GM19372 (cell line): Measurements from ENCODE around the gene CRIP2.

Experiments
- ATAC-seq: cut with Tn5 transposase; IDR thresholded peaks from one replicate; pipeline ENCODE4 v1.9.1; 2021; ENCODE audit warnings: mild to moderate bottlenecking, low read depth, moderate library complexity; ENCODE audit not compliant: unreplicated experiment

CRIP2 gene, protein sequence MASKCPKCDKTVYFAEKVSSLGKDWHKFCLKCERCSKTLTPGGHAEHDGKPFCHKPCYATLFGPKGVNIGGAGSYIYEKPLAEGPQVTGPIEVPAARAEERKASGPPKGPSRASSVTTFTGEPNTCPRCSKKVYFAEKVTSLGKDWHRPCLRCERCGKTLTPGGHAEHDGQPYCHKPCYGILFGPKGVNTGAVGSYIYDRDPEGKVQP

DNA sequence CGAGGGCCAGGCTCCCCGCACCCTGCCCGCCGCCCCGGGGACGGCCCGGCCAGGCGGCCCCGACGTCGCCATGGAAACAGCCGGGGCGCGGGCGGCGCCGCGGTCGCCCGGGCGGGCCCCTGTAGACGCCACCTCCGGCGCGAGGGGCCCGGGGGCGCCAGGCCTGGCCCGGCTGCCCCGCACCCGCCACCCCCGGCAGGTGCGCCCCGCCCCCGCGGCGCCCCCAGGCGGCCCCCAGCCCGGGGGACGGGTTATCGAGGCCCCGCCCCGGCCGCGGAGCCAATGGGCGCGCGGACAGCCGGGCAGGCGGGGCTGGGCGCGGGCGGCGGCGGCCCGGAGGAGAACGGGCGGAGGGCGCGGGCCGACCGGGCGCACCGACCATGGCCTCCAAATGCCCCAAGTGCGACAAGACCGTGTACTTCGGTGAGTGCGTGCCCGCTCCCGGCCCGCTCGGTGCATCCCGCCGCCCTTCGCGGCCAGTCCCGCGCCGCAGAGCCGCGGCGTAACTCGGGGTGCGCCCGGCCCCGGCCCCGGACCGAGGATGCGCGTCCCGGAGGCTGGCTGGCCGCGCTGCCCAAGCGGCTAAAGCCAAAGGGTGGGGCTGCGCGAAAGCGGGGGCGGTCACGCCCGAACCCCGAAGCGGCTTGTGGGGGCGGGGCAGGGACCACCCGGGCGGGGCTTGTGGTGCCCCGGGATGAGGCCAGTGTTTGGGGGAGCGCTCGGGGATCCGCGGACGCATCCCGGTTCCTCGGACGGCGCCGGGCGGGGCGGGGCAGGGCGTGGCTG is at the start of gene CRIP2:
Gene CRIP2, plus strand, starts transcription at position 339 of the 786 bp plus-strand sequence. Its CDS starts 42 bp downstream, at position 381.
- ATAC-seq, result no peak

DNA sequence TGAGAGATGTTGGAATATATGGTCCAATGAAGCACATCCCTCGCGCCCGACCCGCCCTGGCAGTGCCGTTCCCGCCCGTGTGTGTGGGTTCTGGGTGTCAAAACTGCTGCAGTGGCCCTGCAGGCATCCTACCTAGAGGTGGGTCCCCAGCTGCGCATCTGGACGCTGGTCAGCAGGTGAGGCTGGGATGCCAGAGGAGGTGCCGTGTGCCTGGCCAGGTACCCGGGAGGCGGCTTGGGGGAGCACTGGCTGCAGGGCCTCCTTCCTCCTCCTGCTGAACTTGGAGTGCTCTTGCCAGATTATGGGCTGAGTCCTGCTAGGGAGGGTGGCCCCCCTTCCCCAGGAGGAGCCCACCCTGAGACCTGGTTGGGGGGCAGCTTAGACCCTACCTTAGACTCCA is 49.8 kb upstream of the CRIP2 start:
- no peak for ATAC-seq

DNA sequence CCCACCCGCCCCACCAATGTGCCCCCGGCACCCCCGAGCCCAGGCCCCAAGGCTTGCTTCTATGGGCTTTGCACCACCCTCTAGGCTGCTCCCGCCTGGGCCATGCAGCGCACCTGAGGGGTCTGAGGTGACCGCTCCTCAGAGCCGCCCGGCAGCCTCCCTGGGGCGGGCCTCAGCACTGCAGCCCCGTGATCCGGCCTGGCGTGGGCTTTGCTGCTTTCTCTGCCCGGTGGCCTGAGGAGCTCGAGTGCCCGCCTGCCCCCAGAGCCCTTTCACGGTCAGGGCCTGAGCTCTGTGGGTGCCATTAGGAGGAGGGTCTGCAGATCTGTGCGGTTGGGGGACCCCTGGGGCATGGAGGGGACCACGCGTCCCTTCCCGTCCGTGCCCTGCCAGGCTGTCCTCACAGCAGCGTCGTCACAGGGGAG is 48.8 kb upstream of the CRIP2 start:
- no peak for ATAC-seq

DNA sequence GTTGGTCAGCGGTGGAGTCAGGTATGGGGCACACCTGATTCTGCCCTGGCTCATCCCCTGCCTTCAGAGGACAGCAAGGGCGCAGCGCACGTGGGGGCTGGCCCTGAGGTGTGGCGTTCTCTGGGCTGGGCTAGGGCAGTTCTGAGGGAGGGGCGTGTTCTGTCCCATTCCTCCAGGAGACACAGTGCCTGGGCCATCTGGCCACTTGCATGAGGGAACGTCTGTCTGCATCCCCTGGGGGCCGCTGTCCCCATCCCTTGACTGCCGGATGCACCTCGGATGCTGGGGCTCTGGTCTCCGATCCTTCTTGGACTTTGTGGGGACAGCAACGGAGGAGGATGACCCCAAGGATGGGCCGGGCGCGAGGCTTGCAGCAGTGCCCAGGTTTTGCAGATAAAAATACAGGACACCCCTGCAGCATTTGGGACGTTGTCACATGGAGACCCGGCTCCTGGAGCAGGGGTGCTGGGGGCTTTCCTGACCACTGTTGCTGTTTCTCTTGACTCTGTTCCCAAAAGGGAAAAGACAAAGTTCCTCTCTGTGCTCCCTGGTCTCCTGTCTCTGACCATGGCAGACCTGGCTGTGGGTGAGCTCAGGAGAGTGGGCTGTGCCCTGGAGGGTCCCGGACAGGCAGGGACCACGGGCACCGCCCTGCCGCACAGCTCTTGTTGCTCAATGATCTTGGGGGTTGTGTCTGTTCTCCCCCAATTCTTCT is 48.0 kb upstream of the CRIP2 start:
- ATAC-seq, result no peak

DNA sequence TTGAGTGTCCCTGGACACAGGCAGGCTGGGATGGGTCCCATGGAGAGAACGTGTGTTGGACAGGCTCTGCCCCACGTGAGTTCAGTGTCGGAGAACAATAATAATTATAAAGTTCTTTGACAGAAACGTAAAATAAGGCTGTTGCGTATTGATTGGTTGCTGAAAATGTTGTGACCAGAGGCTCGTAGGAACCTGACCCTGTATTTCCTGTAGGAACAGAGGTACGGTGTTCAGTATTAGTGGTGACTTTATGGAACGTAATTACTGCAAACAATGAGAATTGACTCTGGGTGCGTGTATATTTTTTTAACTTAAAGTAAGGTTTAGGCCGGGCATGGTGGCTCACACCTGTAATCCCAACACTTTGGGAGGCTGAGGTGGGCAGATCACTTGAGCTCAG is 47.2 kb upstream of the CRIP2 start:
- no peak for ATAC-seq

DNA sequence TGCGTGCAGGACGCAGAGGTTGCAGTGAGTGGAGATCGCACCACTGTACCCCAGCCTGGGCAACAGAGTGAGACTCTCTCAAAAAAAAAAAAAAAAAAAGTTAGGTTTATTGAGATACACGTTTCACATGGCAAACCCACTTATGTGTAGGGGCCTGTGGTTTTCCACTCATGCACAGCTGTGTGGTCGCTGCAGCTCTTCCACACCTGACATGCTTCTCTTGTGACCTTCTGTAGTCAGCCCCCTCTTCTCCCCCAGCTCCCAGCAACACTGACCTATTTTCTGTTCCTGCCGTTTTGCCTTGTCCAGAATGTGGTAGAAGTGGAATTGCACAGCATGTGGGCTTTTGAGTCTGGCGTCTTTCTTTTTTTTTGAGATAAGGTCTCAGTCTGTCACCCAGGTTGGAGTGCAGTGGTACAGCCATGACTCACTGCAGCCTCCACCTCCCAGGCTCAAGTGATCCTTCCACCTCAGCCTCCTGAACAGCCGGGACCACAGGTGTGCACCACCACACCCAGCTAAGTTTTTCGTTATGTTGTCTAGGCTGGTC is 46.6 kb upstream of the CRIP2 start:
- no peak for ATAC-seq

DNA sequence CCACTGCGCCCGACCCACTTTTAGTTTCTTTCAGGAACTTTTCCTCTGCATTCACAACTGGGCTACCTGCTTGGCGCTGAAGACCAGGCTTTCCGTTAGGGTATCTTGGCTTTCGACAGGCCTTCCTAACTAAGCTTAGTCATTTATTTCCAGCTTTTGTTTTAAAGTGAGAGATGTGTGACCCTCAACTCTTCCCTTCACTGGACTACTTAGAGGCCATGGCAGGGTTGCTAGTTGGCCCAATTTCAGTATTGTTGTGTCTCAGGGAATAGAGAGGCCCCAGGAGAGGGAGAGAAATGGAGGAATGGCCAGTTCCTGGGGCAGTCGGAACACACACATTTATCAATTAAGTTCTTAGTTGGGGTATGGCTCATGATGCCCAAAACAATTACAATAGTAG is 44.6 kb upstream of the CRIP2 start:
- ATAC-seq, result no peak

DNA sequence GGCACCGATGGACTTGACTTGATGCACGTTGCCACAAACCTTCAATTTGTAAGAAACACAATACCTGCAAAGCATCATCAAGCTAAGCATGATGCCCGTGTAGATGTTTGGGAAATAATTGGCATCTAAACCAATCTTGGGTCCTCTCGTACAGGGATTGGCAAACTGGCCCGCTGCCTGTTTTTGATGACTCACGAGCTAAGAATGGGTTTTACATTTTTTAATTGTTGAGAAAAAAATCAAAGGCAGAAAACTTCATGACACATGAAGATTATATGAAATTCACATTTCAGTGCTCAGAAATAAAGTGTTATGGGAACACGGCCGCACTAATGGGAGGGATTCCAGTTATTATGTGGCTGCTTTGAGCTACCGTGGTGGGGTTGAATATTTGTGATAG is 44.1 kb upstream of the CRIP2 start:
- no peak for ATAC-seq

DNA sequence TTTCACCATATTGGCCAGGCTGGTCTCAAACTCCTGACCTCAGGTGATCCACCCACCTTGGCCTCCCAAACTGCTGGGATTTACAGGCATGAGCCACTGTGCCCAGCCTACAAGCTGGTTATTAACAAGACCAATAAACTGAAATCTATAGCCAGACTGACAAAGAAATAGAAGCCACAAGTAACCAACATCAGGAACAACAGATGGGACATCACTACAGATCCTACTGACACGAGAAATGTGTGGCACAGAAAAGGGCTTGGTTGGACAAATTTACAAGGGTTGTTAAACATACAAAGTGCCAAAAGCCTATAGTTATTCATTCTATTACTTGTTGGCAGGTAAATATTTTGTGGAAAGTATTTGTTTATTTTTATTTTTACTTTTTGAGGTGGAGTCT is 43.4 kb upstream of the CRIP2 start:
- ATAC-seq, result no peak

DNA sequence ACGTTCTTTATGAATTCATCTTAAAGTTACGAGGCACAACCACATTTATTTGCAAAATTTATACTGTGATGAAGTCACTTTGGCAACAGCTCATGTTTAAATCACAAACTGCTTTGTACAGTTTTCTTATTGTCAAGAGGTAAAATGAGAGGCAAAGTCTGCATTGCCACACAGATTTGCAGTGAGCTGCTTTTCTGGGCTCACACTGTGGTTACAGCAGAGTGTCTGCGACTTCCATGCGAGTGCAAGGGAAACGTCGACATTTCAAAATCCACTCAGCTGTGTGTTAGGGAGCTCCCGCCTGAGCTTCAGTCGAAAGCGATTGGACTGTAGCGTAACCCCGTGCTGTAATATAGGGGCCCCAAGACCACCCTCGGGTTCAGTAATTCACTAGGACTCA is 42.0 kb upstream of the CRIP2 start:
- ATAC-seq, result no peak

DNA sequence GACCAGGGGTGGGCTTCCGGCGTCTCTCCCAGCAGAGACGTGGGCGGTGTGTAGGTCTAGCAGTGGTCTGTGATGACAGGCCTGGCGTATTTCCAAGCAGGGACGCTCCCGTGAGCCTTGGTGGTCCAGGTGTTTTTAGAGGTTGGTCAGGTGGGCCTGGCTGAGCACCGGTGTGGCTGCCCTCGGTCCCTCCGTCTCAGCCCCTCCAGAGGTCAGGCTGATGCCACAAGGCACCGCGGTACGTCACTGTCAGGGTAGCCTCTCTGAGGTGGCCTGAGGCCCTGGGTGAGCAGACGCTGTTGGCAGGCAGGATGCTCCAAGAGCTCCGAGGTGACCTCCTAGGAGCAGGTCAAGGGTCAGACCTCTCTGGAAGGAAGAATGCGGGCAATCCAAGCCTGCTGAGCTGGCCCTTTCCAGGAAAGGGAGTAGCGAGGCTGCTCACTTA is 41.4 kb upstream of the CRIP2 start:
- no peak for ATAC-seq

DNA sequence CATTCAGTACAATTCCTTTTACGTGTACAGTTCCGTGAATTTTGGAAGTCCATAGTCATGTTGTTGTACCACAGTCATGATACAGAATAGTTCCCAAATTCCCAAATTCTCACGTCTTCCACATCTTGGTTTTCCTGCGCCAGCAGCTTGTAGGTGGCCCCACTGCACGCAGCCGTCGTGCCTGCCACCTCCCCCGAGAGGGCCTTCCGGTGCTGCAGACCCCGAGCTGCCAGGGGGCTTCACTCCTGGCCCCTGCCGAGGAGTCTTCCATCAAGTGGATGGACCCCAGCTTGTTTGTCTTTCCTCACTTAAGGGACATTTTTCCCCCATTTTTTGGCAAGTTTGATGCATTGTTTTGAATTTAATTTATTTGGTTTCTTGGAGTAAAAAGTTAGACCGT is 38.2 kb upstream of the CRIP2 start:
- no peak for ATAC-seq

DNA sequence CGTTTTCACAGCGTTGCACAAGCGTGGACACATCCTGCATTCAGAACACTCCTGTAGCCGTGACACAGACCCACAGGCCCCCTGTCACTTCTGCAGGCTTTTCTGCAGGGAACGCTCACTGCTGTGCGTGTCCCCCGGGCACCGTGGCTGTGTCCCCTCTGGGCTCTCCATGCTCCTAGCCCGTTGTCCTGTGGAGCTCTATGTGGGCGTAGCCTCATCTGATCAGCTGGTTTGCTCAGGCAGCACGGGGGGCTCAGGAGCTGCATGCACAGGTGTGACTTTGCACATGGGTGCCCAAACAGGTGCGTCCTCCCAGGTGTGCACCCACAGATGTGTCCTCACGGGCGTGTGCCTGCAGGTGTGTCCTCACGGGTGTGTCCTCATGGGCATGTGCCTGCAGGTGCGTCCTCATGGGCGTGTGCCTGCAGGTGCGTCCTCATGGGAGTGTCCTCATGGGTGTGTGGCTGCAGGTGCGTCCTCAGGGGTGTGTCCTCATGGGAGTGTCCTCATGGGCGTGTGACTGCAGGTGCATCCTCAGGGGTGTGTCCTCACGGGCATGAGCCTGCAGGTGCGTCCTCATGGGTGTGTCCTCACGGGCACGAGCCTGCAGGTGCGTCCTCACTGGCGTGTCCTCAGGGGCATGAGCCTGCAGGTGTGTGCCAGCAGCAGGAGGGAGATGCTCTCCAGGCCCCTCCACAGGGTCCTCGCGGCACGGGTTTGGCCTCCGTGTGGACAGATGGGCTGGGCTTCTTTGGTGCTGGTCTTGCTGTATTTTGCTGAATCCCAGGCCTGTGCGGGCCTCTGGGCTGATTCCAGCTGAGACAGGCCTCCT is 37.5 kb upstream of the CRIP2 start:
- ATAC-seq, result no peak

DNA sequence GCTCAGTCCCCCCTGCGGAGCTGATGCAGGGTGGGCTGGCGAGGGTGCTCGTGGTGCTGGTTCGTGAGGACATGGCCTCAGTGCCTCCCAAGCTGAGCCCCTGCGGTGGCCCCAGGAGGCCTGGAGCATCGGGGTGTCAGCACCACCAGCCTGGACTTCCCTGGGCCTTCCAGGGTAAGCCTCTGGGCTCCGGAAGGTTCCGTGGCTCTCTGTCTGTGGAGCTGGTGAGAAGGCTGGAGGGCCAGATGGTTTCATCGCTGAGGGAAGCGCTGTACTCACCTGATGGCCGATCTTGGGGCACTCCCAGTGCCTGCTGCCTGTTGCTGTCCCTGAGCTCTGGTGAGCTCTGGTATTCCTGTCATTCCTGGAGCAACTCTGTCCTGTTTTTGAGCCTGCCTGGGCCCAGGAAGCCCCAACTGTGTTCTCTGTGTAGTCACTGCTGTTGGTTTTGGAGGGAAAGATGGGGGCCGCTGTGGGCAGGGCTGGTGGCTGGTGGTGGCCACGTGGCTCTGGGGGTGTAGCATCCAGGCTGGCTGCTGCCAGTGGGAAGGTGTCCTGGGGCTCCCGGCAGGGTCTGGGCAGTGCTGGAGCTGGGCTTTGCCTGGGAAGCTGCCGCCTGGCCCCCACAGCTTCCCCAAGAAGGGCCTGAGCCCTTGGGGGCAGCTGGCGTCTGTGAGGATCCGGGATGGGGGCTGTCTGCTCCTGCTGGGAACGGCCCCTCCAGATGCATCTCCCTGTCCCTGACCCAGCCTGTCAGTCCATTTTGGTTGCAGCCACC is 36.7 kb upstream of the CRIP2 start:
- ATAC-seq, result no peak

DNA sequence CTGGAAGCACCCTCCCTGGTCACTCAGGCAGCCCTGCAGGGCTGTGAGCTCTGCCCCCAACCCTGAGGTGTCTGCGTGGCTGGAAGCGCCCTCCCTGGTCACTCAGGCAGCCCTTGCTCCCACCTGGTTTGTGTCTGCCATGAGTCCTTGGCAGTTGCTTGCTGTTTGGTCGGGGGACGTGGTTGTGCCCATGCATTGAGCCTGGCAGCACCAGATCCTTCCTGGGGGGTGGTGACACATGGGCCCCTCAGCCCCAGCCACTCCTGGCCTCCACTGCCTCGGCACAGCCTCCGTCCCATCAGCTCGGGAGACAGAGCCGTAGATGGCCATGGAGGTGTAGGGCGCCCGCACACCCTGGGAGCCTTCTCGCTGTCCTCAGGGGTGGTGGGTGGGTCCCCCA is 35.4 kb upstream of the CRIP2 start:
- no peak for ATAC-seq

DNA sequence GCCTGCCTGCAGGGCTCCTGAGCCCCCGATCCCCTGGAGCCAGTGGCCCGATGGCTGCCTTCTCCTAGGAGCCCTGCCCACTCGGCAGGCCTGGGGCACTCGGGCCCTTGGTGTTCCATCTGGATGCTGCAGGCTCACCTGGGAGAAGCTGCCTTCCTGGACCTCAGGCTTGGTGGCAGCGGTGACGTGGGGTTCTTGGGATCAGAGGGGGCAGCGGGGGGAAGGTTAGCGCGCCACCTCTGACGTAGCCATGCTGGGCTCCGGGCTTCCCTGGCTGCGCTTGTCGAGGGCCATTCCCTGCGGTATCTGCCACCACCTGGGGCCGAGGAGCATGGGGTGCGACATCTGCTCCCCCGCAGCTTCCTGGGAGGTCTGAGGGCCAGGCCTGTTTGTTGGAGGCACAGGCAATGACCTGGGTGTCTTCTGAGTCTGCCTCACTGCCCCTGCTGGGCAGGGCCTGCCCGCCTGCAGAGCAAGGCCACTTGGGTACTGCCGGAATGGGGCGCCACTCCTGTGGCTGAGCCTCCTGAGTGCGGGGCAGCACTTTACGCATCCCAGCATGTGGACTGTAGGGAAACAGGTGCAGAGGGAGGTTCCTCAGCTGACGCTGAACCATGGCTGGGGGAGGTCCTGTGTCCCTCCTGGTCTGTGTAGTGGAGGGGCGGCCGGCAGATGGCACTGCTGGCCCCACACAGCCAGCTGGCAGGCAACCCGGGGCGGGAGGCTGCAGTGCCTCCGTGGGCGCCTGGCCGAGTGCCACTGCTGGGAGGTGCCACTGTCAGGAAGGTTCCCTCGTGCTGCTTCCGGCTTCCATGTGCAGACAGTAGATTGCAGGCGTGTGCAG is 34.7 kb upstream of the CRIP2 start:
- no peak for ATAC-seq

DNA sequence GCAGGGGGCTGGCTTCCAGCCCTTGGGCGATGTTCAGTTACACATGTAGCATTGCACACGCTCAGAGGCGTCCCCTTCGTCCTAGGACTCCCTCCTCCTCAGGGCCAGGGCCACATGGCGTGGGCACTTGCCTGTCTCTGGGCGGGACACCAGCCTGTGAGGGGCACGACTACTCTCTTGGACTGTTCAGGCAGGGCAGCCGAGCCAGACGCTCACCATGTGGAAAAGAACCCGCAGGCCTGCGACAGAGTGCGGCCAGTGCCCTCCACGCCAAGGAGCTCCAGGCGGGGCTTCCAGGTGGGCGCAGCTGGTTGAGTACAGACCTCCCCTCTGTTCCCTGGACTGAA is 34.1 kb upstream of the CRIP2 start:
- no peak for ATAC-seq

DNA sequence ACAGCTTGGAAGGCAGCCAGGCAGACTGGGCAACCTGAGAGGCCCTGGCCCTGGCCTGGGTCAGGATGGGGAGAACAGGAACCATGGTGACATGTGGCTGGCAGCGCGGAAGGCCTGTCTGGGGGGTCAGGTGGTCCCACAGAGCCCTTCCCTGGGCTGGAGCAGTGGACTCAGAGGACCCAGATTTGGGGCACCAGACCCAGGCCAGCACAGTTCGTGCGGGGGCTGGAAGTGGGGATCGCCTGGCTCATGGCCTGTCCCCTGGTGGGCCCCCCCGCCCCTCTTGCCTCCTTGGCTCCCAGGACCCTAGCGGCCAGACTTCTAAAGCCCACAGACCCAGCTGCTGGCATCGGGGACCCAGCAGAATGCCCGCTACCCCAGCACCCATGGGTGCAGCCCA is 33.6 kb upstream of the CRIP2 start:
- ATAC-seq, result no peak

DNA sequence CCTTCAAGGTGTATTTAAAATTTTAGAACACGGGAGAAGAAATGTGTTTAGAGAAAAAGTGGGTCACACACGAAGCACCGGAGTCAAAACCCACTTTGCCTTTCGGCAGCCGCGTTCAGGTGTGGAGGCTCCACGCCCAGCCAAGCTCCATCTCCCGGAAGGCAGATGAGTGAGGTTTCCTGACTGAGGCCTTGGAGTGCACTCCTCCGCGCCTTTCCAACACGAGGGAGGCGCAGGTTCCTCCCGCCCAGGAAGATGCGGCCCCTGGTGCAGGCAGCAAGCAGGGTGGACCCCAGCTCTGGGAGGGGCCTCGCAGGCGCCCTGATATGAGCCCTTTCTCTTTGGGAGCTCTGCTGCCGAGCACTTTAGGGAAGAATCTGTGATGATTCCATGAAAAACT is 32.5 kb upstream of the CRIP2 start:
- no peak for ATAC-seq
